HCT116 (cell line): ENCODE data around the gene OPN4. TPM values are rescaled to one million over a fixed set of nuclear protein-coding genes. Genes with fewer than 3 reads are reported as not detected.

Experiments
- ATAC-seq: fragments of 200-7000 bp; cut with Tn5 transposase; 2 replicates; pipeline ENCODE4 v1.9.1; 2020; ENCODE audit warnings: mild to moderate bottlenecking, moderate library complexity
- BruUV-seq: library from RNA; stranded (reverse); fragments of 400-500 nt; replicated peaks from 2 replicates; lab custom pipeline; 2021; lab: Mats Ljungman, UMichigan
- CTCF ChIA-PET: fragments of 300-600 bp; sonication (Branson Sonifier 250); formaldehyde crosslinking; loops from one replicate; lab custom pipeline; 2021; ENCODE audit warnings: antibody characterized with exemption; lab: Charles Lee
- POLR2A ChIA-PET: fragments of 300-600, 350-600 bp; sonication (Branson Sonifier 250); formaldehyde crosslinking; loops from one replicate; lab custom pipeline; 2021; ENCODE audit warnings: antibody characterized with exemption; lab: Charles Lee
- RAD21 ChIA-PET, 2 experiments: fragments of 300-600 bp; sonication (Branson Sonifier 250); formaldehyde crosslinking; loops; one replicate each; lab custom pipeline; 2023; ENCODE audit warnings: low total read pairs in 2 of 2; ENCODE audit not compliant: uncharacterized antibody in 2 of 2, unreplicated experiment in 2 of 2, low non-redundant PET in 1 of 2; lab: Charles Lee
- DNase-seq: peaks from one replicate; pipeline ENCODE4 v3.0.0-alpha.2; 2010; ENCODE audit warnings: low read depth, low spot score
- H2AFZ ChIP-seq: fragments of 200-600 bp; shearing (Covaris generic), sonication (generic); 2 replicates; pipeline ENCODE4 v1.6.1; 2017; ENCODE audit warnings: low read depth, mixed run types, mixed read lengths, antibody characterized with exemption, low read length; ENCODE audit not compliant: poor library complexity, severe bottlenecking
- H3K27ac ChIP-seq: 2 replicates; pipeline ENCODE4 v1.5.1; 2012; ENCODE audit warnings: low read depth, low read length
- H3K27me3 ChIP-seq: fragments of 200-600 bp; sonication (generic); 2 replicates; pipeline ENCODE4 v1.6.1; 2016; ENCODE audit warnings: mixed run types, low read length, mixed read lengths; ENCODE audit not compliant: insufficient read depth
- H3K36me3 ChIP-seq, 2 experiments: fragments of 200-500 bp in 1 of 2; fragments of 200-600 bp in 1 of 2; sonication (Bioruptor generic) in 1 of 2; sonication (generic) in 1 of 2; 2 replicates each; pipeline versions ENCODE4 v1.5.1 to v1.6.1; 2014 to 2016; ENCODE audit warnings: low read length in 2 of 2, inconsistent platforms in 1 of 2, mixed read lengths in 1 of 2, mixed run types in 1 of 2; ENCODE audit not compliant: insufficient read depth in 2 of 2, control insufficient read depth in 1 of 2
- H3K4me1 ChIP-seq, 2 experiments: fragments of 200-600 bp in 1 of 2; sonication (generic) in 1 of 2; 2 replicates each; pipeline versions ENCODE4 v1.5.1 to v1.6.1; 2012 to 2017; ENCODE audit warnings: low read length in 2 of 2, inconsistent platforms in 1 of 2, mild to moderate bottlenecking in 1 of 2, mixed read lengths in 1 of 2, mixed run types in 1 of 2, moderate library complexity in 1 of 2; ENCODE audit not compliant: insufficient read depth in 2 of 2, control insufficient read depth in 1 of 2
- H3K4me2 ChIP-seq: fragments of 200-600 bp; sonication (generic); 2 replicates; pipeline ENCODE4 v1.6.1; 2017; ENCODE audit warnings: mixed run types, low read length, mixed read lengths
- H3K4me3 ChIP-seq, 2 experiments: fragments of 200-600 bp in 1 of 2; sonication (generic) in 1 of 2; replicated peaks in 1 of 2; 2 replicates each; pipeline ENCODE4 v1.5.1; 2011 to 2016; ENCODE audit warnings: low read length in 2 of 2, control low read depth in 1 of 2, low read depth in 1 of 2, mild to moderate bottlenecking in 1 of 2, mixed read lengths in 1 of 2, mixed run types in 1 of 2
- H3K79me2 ChIP-seq: fragments of 200-600 bp; sonication (generic); 2 replicates; pipeline ENCODE4 v1.6.1; 2017; ENCODE audit warnings: mild to moderate bottlenecking, mixed run types, low read length, moderate library complexity, mixed read lengths; ENCODE audit not compliant: insufficient read depth
- H3K9ac ChIP-seq: fragments of 200-600 bp; sonication (generic); 2 replicates; pipeline ENCODE4 v1.6.1; 2016; ENCODE audit warnings: low read length, mixed read lengths
- H3K9me2 ChIP-seq: fragments of 200-600 bp; sonication (generic), shearing (Covaris generic); 2 replicates; pipeline ENCODE4 v1.6.1; 2017; ENCODE audit warnings: mixed run types, mild to moderate bottlenecking, moderate library complexity; ENCODE audit not compliant: insufficient read depth
- H3K9me3 ChIP-seq, 2 experiments: fragments of 200-500 bp in 1 of 2; fragments of 200-600 bp in 1 of 2; sonication (Bioruptor generic) in 1 of 2; sonication (generic) in 1 of 2; 2 replicates each; pipeline ENCODE4 v1.6.1; 2014 to 2017; ENCODE audit warnings: low read length in 2 of 2, mixed read lengths in 2 of 2, inconsistent platforms in 1 of 2, low read depth in 1 of 2, mild to moderate bottlenecking in 1 of 2, mixed run types in 1 of 2, moderate library complexity in 1 of 2; ENCODE audit not compliant: control insufficient read depth in 1 of 2, insufficient read depth in 1 of 2
- H4K20me1 ChIP-seq: fragments of 200-600 bp; sonication (generic), shearing (Covaris generic); 2 replicates; pipeline ENCODE4 v1.6.1; 2017; ENCODE audit warnings: mixed run types, mild to moderate bottlenecking, moderate library complexity; ENCODE audit not compliant: insufficient read depth
- CBX3 ChIP-seq: IDR thresholded peaks from 2 replicates; pipeline ENCODE4 v1.6.1; 2012; ENCODE audit warnings: low read depth
- CEBPB ChIP-seq: IDR thresholded peaks from 2 replicates; pipeline ENCODE4 v1.6.1; 2012; ENCODE audit warnings: low read depth
- EGR1 ChIP-seq: IDR thresholded peaks from 2 replicates; pipeline ENCODE4 v1.6.1; 2012; ENCODE audit warnings: low read depth
- ELF1 ChIP-seq: IDR thresholded peaks from 2 replicates; pipeline ENCODE4 v1.6.1; 2012; ENCODE audit warnings: low read depth, borderline replicate concordance
- EZH2phosphoT487 ChIP-seq: fragments of 200-600 bp; IDR thresholded peaks from 2 replicates; pipeline ENCODE4 v1.6.1; 2018; ENCODE audit warnings: antibody characterized with exemption, borderline replicate concordance
- FOSL1 ChIP-seq: IDR thresholded peaks from 2 replicates; pipeline ENCODE4 v1.6.1; 2012; ENCODE audit warnings: low read depth
- JUND ChIP-seq: IDR thresholded peaks from 2 replicates; pipeline ENCODE4 v1.6.1; 2012
- MAX ChIP-seq: IDR thresholded peaks from 2 replicates; pipeline ENCODE4 v1.6.1; 2012
- POLR2A ChIP-seq: IDR thresholded peaks from 2 replicates; pipeline ENCODE4 v1.7.0; 2011; ENCODE audit warnings: borderline replicate concordance; ENCODE audit not compliant: insufficient read depth, insufficient read length; ENCODE audit errors: extremely low read depth
- POLR2AphosphoS5 ChIP-seq: IDR thresholded peaks from 2 replicates; pipeline ENCODE4 v1.6.1; 2011; ENCODE audit warnings: mild to moderate bottlenecking, low read depth, low read length, moderate library complexity
- RAD21 ChIP-seq: IDR thresholded peaks from 2 replicates; pipeline ENCODE4 v1.6.1; 2012; ENCODE audit warnings: low read depth, mild to moderate bottlenecking
- SIN3A ChIP-seq: IDR thresholded peaks from 2 replicates; pipeline ENCODE4 v1.6.1; 2012; ENCODE audit warnings: low read depth
- SP1 ChIP-seq: IDR thresholded peaks from 2 replicates; pipeline ENCODE4 v1.6.1; 2012; ENCODE audit warnings: low read depth
- TCF7L2 ChIP-seq: IDR thresholded peaks from 2 replicates; pipeline ENCODE4 v1.7.0; 2011; ENCODE audit warnings: borderline replicate concordance, inconsistent platforms; ENCODE audit not compliant: insufficient read depth, insufficient read length; ENCODE audit errors: extremely low read depth
- ZBTB33 ChIP-seq: IDR thresholded peaks from 2 replicates; pipeline ENCODE4 v1.6.1; 2011; ENCODE audit warnings: mild to moderate bottlenecking, low read length, moderate library complexity; ENCODE audit not compliant: insufficient replicate concordance; ENCODE audit errors: extremely low read depth
- ZFX ChIP-seq: fragments of 450-650 bp; IDR thresholded peaks from 2 replicates; pipeline ENCODE4 v1.6.1; 2017
- ZNF274 ChIP-seq: fragments of 200-500 bp; sonication (Bioruptor generic); IDR thresholded peaks from 2 replicates; pipeline ENCODE4 v1.6.1; 2014; ENCODE audit warnings: mild to moderate bottlenecking, low read depth, low read length, inconsistent platforms
- intact Hi-C: fragments of 100-400 bp; cut with micrococcal nuclease; formaldehyde crosslinking; loops from 2 replicates; pipeline ENCODE4 v1.10.0; 2022
- total RNA-seq: library from RNA; stranded (reverse); gene quantifications from one replicate; pipeline ENCODE4 v1.2.1, GENCODE V29; 2021; ENCODE audit not compliant: unreplicated experiment
- TF ChIP-seq, protein P1 (sequence below): IDR thresholded peaks from 2 replicates; pipeline ENCODE4 v1.6.1; 2012; ENCODE audit warnings: low read depth
- TF ChIP-seq, protein P2 (sequence below): IDR thresholded peaks from 2 replicates; pipeline ENCODE4 v1.6.1; 2012
- TF ChIP-seq, protein P3 (sequence below), 3 experiments: fragments of 200-600 bp in 1 of 3; sonication (generic) in 1 of 3; IDR thresholded peaks in 2 of 3; conservative IDR thresholded peaks in 1 of 3; 2 replicates each; pipeline ENCODE4 v1.5.1; 2012 to 2017; ENCODE audit warnings: low read depth in 2 of 3, low read length in 2 of 3, antibody characterized with exemption in 1 of 3, borderline replicate concordance in 1 of 3, control low read depth in 1 of 3, mild to moderate bottlenecking in 1 of 3, mixed read lengths in 1 of 3, mixed run types in 1 of 3, moderate library complexity in 1 of 3; ENCODE audit not compliant: insufficient read depth in 1 of 3

Gene OPN4
- total RNA-seq, 1 experiment from 2014 or later = not detected

DNA sequence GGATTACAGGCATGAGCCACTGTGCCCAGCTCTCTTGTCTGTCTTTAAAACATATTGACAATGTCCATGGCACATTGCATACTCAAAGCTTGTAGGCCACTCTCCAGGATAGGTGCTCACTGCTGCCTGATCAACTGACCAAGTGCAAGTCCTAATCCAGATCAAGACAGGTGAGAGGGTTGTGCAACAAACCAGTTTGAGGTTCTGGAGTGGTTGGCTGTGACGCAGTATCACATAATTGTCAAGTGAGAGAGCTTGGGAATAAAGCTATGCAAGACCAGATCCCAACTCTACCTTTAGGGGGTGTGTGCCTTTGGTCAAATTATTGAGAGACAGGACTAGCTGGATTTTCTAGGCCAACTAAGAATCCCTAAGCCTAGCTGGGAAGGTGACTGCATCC, 43.0 kb upstream of the OPN4 start:
- RAD21 ChIA-PET = no interaction called here
- ATAC-seq = peak; percentile 42; the same call in 1 of the 2 replicates
- Histone ChIP-seq H3K27me3 (no peaks in the 10 kb centered on the region), H3K4me2 (no peak overlapping the region), H3K27ac (no peak overlapping the region), H3K9me2 (no peaks in the 10 kb centered on the region), H3K4me3 (no peak overlapping the region), H3K79me2 (no peaks in the 10 kb centered on the region), H4K20me1 (no peaks in the 10 kb centered on the region), H3K9ac (no peak overlapping the region), H3K4me1 (no peaks in the 10 kb centered on the region), H2AFZ (no peak overlapping the region), H3K9me3 (peaks cover 0 to 4% of the 10 kb centered on the region in 2 experiments; a peak in 1 of 4 replicates), H3K36me3 (no peaks in the 10 kb centered on the region)
- CTCF ChIA-PET = interaction anchor here (0.8 to 1.1 kb wide), 2 partner anchors 9 to 15 kb away, joined by 3 read pairs; no protein-coding TSS in a partner anchor
- intact Hi-C loops = no loop called here
- TF ChIP-seq ELF1 = no peak
- no peak for TF ChIP-seq ZFX
- TF ChIP-seq, protein P1, sequence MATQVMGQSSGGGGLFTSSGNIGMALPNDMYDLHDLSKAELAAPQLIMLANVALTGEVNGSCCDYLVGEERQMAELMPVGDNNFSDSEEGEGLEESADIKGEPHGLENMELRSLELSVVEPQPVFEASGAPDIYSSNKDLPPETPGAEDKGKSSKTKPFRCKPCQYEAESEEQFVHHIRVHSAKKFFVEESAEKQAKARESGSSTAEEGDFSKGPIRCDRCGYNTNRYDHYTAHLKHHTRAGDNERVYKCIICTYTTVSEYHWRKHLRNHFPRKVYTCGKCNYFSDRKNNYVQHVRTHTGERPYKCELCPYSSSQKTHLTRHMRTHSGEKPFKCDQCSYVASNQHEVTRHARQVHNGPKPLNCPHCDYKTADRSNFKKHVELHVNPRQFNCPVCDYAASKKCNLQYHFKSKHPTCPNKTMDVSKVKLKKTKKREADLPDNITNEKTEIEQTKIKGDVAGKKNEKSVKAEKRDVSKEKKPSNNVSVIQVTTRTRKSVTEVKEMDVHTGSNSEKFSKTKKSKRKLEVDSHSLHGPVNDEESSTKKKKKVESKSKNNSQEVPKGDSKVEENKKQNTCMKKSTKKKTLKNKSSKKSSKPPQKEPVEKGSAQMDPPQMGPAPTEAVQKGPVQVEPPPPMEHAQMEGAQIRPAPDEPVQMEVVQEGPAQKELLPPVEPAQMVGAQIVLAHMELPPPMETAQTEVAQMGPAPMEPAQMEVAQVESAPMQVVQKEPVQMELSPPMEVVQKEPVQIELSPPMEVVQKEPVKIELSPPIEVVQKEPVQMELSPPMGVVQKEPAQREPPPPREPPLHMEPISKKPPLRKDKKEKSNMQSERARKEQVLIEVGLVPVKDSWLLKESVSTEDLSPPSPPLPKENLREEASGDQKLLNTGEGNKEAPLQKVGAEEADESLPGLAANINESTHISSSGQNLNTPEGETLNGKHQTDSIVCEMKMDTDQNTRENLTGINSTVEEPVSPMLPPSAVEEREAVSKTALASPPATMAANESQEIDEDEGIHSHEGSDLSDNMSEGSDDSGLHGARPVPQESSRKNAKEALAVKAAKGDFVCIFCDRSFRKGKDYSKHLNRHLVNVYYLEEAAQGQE = no peak
- TF ChIP-seq POLR2AphosphoS5 = no peak
- no peak for TF ChIP-seq SIN3A
- TF ChIP-seq JUND = no peak
- no peak for TF ChIP-seq FOSL1
- no peak for TF ChIP-seq CEBPB
- no peak for TF ChIP-seq EZH2phosphoT487
- TF ChIP-seq RAD21 = no peak
- no peak for TF ChIP-seq SP1
- TF ChIP-seq MAX = no peak
- TF ChIP-seq TCF7L2 = no peak
- TF ChIP-seq ZBTB33 = no peak
- TF ChIP-seq ZNF274 = no peak
- TF ChIP-seq POLR2A = no peak
- TF ChIP-seq, protein P2, sequence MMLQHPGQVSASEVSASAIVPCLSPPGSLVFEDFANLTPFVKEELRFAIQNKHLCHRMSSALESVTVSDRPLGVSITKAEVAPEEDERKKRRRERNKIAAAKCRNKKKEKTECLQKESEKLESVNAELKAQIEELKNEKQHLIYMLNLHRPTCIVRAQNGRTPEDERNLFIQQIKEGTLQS = no peak
- no peak for TF ChIP-seq CBX3
- TF ChIP-seq, protein P3, sequence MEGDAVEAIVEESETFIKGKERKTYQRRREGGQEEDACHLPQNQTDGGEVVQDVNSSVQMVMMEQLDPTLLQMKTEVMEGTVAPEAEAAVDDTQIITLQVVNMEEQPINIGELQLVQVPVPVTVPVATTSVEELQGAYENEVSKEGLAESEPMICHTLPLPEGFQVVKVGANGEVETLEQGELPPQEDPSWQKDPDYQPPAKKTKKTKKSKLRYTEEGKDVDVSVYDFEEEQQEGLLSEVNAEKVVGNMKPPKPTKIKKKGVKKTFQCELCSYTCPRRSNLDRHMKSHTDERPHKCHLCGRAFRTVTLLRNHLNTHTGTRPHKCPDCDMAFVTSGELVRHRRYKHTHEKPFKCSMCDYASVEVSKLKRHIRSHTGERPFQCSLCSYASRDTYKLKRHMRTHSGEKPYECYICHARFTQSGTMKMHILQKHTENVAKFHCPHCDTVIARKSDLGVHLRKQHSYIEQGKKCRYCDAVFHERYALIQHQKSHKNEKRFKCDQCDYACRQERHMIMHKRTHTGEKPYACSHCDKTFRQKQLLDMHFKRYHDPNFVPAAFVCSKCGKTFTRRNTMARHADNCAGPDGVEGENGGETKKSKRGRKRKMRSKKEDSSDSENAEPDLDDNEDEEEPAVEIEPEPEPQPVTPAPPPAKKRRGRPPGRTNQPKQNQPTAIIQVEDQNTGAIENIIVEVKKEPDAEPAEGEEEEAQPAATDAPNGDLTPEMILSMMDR (IDR thresholded peaks at IDR 0.05 in 2 of 3, conservative IDR thresholded peaks at IDR 0.05 in 1 of 3; ENCODE audit: borderline replicate concordance in 1 of 3, insufficient read depth in 1 of 3, low read depth in 2 of 3, low read length in 2 of 3) = no peak
- no peak for TF ChIP-seq EGR1
- BruUV-seq = no TSS peak
- POLR2A ChIA-PET = no interaction called here
- DNase-seq = no peak
